HEK293 (cell line): ENCODE measurements around the gene PPARGC1A.

Experiments
- CTCF ChIA-PET: fragments of 350-600 bp; formaldehyde crosslinking; extraction: SDS; loops from one replicate; lab custom pipeline; 2021; ENCODE audit warnings: antibody characterized with exemption; lab: Yijun Ruan, JAX
- POLR2A ChIA-PET: fragments of 300-600 bp; formaldehyde crosslinking; extraction: SDS; loops from one replicate; lab custom pipeline; 2020; ENCODE audit warnings: antibody characterized with exemption, inconsistent platforms; lab: Yijun Ruan, JAX
- H3K27ac ChIP-seq: fragments of 200-500 bp; sonication (Bioruptor generic); 2 replicates; pipeline ENCODE4 v1.5.1; 2014; ENCODE audit warnings: low read depth, low read length, control low read depth, inconsistent platforms; ENCODE audit errors: extremely low read depth
- H3K36me3 ChIP-seq, 2 experiments: fragments of 200-500 bp in 1 of 2; sonication (Bioruptor generic) in 1 of 2; 1 replicate in 1 of 2; 2 replicates in 1 of 2; pipeline ENCODE4 v1.5.1; 2014 to 2017; ENCODE audit warnings: inconsistent platforms in 2 of 2, low read length in 2 of 2; ENCODE audit not compliant: control insufficient read depth in 2 of 2, insufficient read depth in 1 of 2
- H3K4me1 ChIP-seq: fragments of 200-500 bp; sonication (Bioruptor generic); 2 replicates; pipeline ENCODE4 v1.5.1; 2014; ENCODE audit warnings: mild to moderate bottlenecking, low read length, inconsistent platforms; ENCODE audit not compliant: control insufficient read depth, insufficient read depth
- H3K4me3 ChIP-seq: 2 replicates; pipeline ENCODE4 v1.5.1; 2011; ENCODE audit warnings: low read depth, mild to moderate bottlenecking, control low read depth, low read length, moderate library complexity
- H3K9me3 ChIP-seq: fragments of 200-500 bp; sonication (Bioruptor generic); 2 replicates; pipeline ENCODE4 v1.5.1; 2014; ENCODE audit warnings: low read depth, low read length, inconsistent platforms; ENCODE audit not compliant: control insufficient read depth, insufficient read depth
- AEBP2 ChIP-seq: fragments of 450-650 bp; formaldehyde crosslinking; IDR thresholded peaks from 2 replicates; pipeline ENCODE4 v1.5.1; 2016; ENCODE audit warnings: missing biosample characterization, missing genetic modification characterization, borderline replicate concordance
- GLIS2 ChIP-seq: fragments of 450-650 bp; formaldehyde crosslinking; IDR thresholded peaks from 2 replicates; pipeline ENCODE4 v1.5.1; 2016; ENCODE audit warnings: missing biosample characterization, missing genetic modification characterization
- HOXC10 ChIP-seq: sonication (generic); formaldehyde crosslinking; IDR thresholded peaks from 2 replicates; pipeline ENCODE4 v1.8.1; 2023; ENCODE audit warnings: mild to moderate bottlenecking, missing genetic modification reagents
- KLF10 ChIP-seq: fragments of 450-650 bp; IDR thresholded peaks from 2 replicates; pipeline ENCODE4 v1.5.1; 2018; ENCODE audit warnings: missing biosample characterization, mild to moderate bottlenecking, missing genetic modification characterization
- YY1 ChIP-seq: fragments of 450-650 bp; formaldehyde crosslinking; IDR thresholded peaks from 2 replicates; pipeline ENCODE4 v1.5.1; 2018; ENCODE audit warnings: missing biosample characterization, missing genetic modification characterization
- ZEB2 ChIP-seq: fragments of 450-650 bp; formaldehyde crosslinking; IDR thresholded peaks from 2 replicates; pipeline ENCODE4 v1.5.1; 2016; ENCODE audit warnings: missing biosample characterization, missing genetic modification characterization
- ZFHX2 ChIP-seq: fragments of 450-650 bp; formaldehyde crosslinking; conservative IDR thresholded peaks from 2 replicates; pipeline ENCODE4 v1.5.1; 2016; ENCODE audit warnings: missing biosample characterization, missing genetic modification characterization
- ZNF114 ChIP-seq: fragments of 450-650 bp; formaldehyde crosslinking; IDR thresholded peaks from 2 replicates; pipeline ENCODE4 v1.5.0; 2017; ENCODE audit warnings: missing biosample characterization, missing genetic modification characterization
- ZNF121 ChIP-seq: fragments of 450-650 bp; formaldehyde crosslinking; IDR thresholded peaks from 2 replicates; pipeline ENCODE4 v1.5.1; 2016; ENCODE audit warnings: missing biosample characterization, missing genetic modification characterization
- ZNF132 ChIP-seq: fragments of 450-650 bp; formaldehyde crosslinking; IDR thresholded peaks from 2 replicates; pipeline ENCODE4 v1.5.1; 2017; ENCODE audit warnings: missing biosample characterization, missing genetic modification characterization, borderline replicate concordance
- ZNF133 ChIP-seq: fragments of 450-650 bp; formaldehyde crosslinking; IDR thresholded peaks from 2 replicates; pipeline ENCODE4 v1.5.1; 2016; ENCODE audit warnings: missing biosample characterization, missing genetic modification characterization
- ZNF138 ChIP-seq: fragments of 450-650 bp; formaldehyde crosslinking; IDR thresholded peaks from 2 replicates; pipeline ENCODE4 v1.5.1; 2016; ENCODE audit warnings: missing biosample characterization, missing genetic modification characterization, borderline replicate concordance
- ZNF18 ChIP-seq: fragments of 450-650 bp; formaldehyde crosslinking; IDR thresholded peaks from 2 replicates; pipeline ENCODE4 v1.5.1; 2016; ENCODE audit warnings: missing biosample characterization, missing genetic modification characterization
- ZNF214 ChIP-seq: fragments of 450-650 bp; formaldehyde crosslinking; IDR thresholded peaks from 2 replicates; pipeline ENCODE4 v1.5.1; 2017; ENCODE audit warnings: missing biosample characterization, mild to moderate bottlenecking, missing genetic modification characterization, borderline replicate concordance
- ZNF221 ChIP-seq: fragments of 450-650 bp; formaldehyde crosslinking; IDR thresholded peaks from 2 replicates; pipeline ENCODE4 v1.5.1; 2017; ENCODE audit warnings: missing biosample characterization, missing genetic modification characterization, borderline replicate concordance
- ZNF24 ChIP-seq: fragments of 450-650 bp; formaldehyde crosslinking; IDR thresholded peaks from 2 replicates; pipeline ENCODE4 v1.5.1; 2016; ENCODE audit warnings: missing biosample characterization, missing genetic modification characterization
- ZNF26 ChIP-seq: fragments of 450-650 bp; formaldehyde crosslinking; IDR thresholded peaks from 2 replicates; pipeline ENCODE4 v1.5.1; 2016; ENCODE audit warnings: missing biosample characterization, missing genetic modification characterization
- ZNF324 ChIP-seq: fragments of 450-650 bp; formaldehyde crosslinking; IDR thresholded peaks from 2 replicates; pipeline ENCODE4 v1.5.1; 2016; ENCODE audit warnings: missing biosample characterization, missing genetic modification characterization
- ZNF37A ChIP-seq: fragments of 450-650 bp; IDR thresholded peaks from 2 replicates; pipeline ENCODE4 v1.5.1; 2018; ENCODE audit warnings: missing biosample characterization, missing genetic modification characterization
- ZNF398 ChIP-seq: fragments of 450-650 bp; formaldehyde crosslinking; IDR thresholded peaks from 2 replicates; pipeline ENCODE4 v1.5.1; 2017; ENCODE audit warnings: missing biosample characterization, missing genetic modification characterization
- ZNF404 ChIP-seq: fragments of 450-650 bp; formaldehyde crosslinking; IDR thresholded peaks from 2 replicates; pipeline ENCODE4 v1.5.1; 2017; ENCODE audit warnings: missing biosample characterization, missing genetic modification characterization
- ZNF529 ChIP-seq: fragments of 450-650 bp; formaldehyde crosslinking; IDR thresholded peaks from 2 replicates; pipeline ENCODE4 v1.5.1; 2017; ENCODE audit warnings: missing genetic modification characterization, missing biosample characterization; ENCODE audit not compliant: insufficient replicate concordance
- ZNF549 ChIP-seq: fragments of 450-650 bp; IDR thresholded peaks from 2 replicates; pipeline ENCODE4 v1.5.1; 2018; ENCODE audit warnings: missing biosample characterization, missing genetic modification characterization, mild to moderate bottlenecking, inconsistent platforms, moderate library complexity
- ZNF561 ChIP-seq: fragments of 450-650 bp; IDR thresholded peaks from 2 replicates; pipeline ENCODE4 v1.5.1; 2018; ENCODE audit warnings: missing biosample characterization, missing genetic modification characterization, borderline replicate concordance
- ZNF571 ChIP-seq: fragments of 450-650 bp; formaldehyde crosslinking; IDR thresholded peaks from 2 replicates; pipeline ENCODE4 v1.5.0; 2017; ENCODE audit warnings: missing biosample characterization, missing genetic modification characterization
- ZNF600 ChIP-seq: fragments of 450-650 bp; formaldehyde crosslinking; IDR thresholded peaks from 2 replicates; pipeline ENCODE4 v1.5.1; 2016; ENCODE audit warnings: missing biosample characterization, missing genetic modification characterization
- ZNF623 ChIP-seq: fragments of 450-650 bp; formaldehyde crosslinking; IDR thresholded peaks from 2 replicates; pipeline ENCODE4 v1.5.1; 2016; ENCODE audit warnings: missing biosample characterization, missing genetic modification characterization
- ZNF629 ChIP-seq: fragments of 450-650 bp; formaldehyde crosslinking; IDR thresholded peaks from 2 replicates; pipeline ENCODE4 v1.5.1; 2017; ENCODE audit warnings: missing biosample characterization, missing genetic modification characterization
- ZNF677 ChIP-seq: fragments of 450-650 bp; IDR thresholded peaks from 2 replicates; pipeline ENCODE4 v1.5.0; 2018; ENCODE audit warnings: missing biosample characterization, mild to moderate bottlenecking, missing genetic modification characterization, moderate library complexity
- ZNF768 ChIP-seq: fragments of 450-650 bp; formaldehyde crosslinking; IDR thresholded peaks from 2 replicates; pipeline ENCODE4 v1.5.1; 2018; ENCODE audit warnings: missing biosample characterization, mild to moderate bottlenecking, missing genetic modification characterization
- ZNF776 ChIP-seq: fragments of 450-650 bp; formaldehyde crosslinking; IDR thresholded peaks from 2 replicates; pipeline ENCODE4 v1.5.0; 2017; ENCODE audit warnings: missing biosample characterization, missing genetic modification characterization, borderline replicate concordance

PPARGC1A gene

GRCh38 chr4:23921447-23921845 is 31.6 kb upstream of the PPARGC1A start:
- no peak for TF ChIP-seq ZNF549 (tag by site-specific recombination)
- no peak for TF ChIP-seq ZNF138 (tag by site-specific recombination)
- TF ChIP-seq KLF10 (tag by site-specific recombination), result no peak
- TF ChIP-seq ZNF24 (tag by site-specific recombination), result no peak
- no peak for TF ChIP-seq ZNF324 (tag by site-specific recombination)
- TF ChIP-seq ZNF398 (tag by site-specific recombination), result no peak
- no peak for TF ChIP-seq ZNF121 (tag by site-specific recombination)
- no peak for TF ChIP-seq ZNF114 (tag by site-specific recombination)
- TF ChIP-seq ZNF214 (tag by site-specific recombination), result no peak
- TF ChIP-seq ZNF37A (tag by site-specific recombination), result no peak
- no peak for TF ChIP-seq ZNF18 (tag by site-specific recombination)
- TF ChIP-seq ZNF133 (tag by site-specific recombination), result no peak
- TF ChIP-seq ZNF26 (tag by site-specific recombination), result no peak
- TF ChIP-seq ZNF221 (tag by site-specific recombination), result no peak
- TF ChIP-seq ZNF132 (tag by site-specific recombination), result no peak
- Histone ChIP-seq H3K36me3 (no peaks in the 10 kb centered on the region), H3K4me3 (no peak overlapping the region), H3K27ac (no peak overlapping the region), H3K4me1 (no peaks in the 10 kb centered on the region), H3K9me3 (no peaks in the 10 kb centered on the region)
- ChIA-PET POLR2A (no interaction called here), CTCF (no interaction called here)

GRCh38 chr4:23920716-23921446 is 31.0 kb upstream of the PPARGC1A start:
- Histone ChIP-seq H3K36me3 (no peaks in the 10 kb centered on the region), H3K4me3 (no peak overlapping the region), H3K9me3 (no peaks in the 10 kb centered on the region), H3K4me1 (no peaks in the 10 kb centered on the region), H3K27ac (no peak overlapping the region)
- ChIA-PET CTCF (no interaction called here), POLR2A (no interaction called here)
- TF ChIP-seq ZFHX2 (no peak), ZNF529 (tag by site-specific recombination) (no peak), GLIS2 (tag by site-specific recombination) (no peak), ZNF404 (no peak), AEBP2 (no peak), ZNF677 (tag by site-specific recombination) (no peak), ZNF600 (no peak), ZNF768 (tag by site-specific recombination) (no peak), ZEB2 (tag by site-specific recombination) (no peak), ZNF629 (tag by site-specific recombination) (no peak), ZNF561 (tag by site-specific recombination) (no peak), ZNF571 (tag by site-specific recombination) (no peak), ZNF776 (tag by site-specific recombination) (no peak), HOXC10 (no peak), ZNF623 (tag by site-specific recombination) (no peak), YY1 (tag by site-specific recombination) (no peak)
